Glutamatergic neuron (in vitro differentiated cells): ENCODE data around the gene JPH3. TPM values are rescaled to one million over a fixed set of nuclear protein-coding genes. Genes with fewer than 3 reads are reported as not detected.

Experiments used
- DNase-seq: peaks from one replicate; pipeline ENCODE4 v3.0.0; 2022
- H3K27ac Mint-ChIP-seq: one replicate; pipeline ENCODE4 v1.8.0; 2020; ENCODE audit warnings: mild to moderate bottlenecking, mixed read lengths, inconsistent platforms; ENCODE audit not compliant: unreplicated experiment
- H3K27me3 Mint-ChIP-seq: one replicate; pipeline ENCODE4 v1.8.0; 2020; ENCODE audit warnings: mild to moderate bottlenecking, moderate library complexity, mixed read lengths, inconsistent platforms; ENCODE audit not compliant: unreplicated experiment
- H3K36me3 Mint-ChIP-seq: one replicate; pipeline ENCODE4 v1.8.0; 2020; ENCODE audit warnings: mild to moderate bottlenecking, mixed read lengths, inconsistent platforms; ENCODE audit not compliant: unreplicated experiment
- H3K4me1 Mint-ChIP-seq: one replicate; pipeline ENCODE4 v1.8.0; 2020; ENCODE audit warnings: mild to moderate bottlenecking, low read depth, mixed read lengths, inconsistent platforms; ENCODE audit not compliant: unreplicated experiment
- H3K4me3 Mint-ChIP-seq: one replicate; pipeline ENCODE4 v1.8.0; 2020; ENCODE audit warnings: mild to moderate bottlenecking, mixed read lengths, inconsistent platforms; ENCODE audit not compliant: unreplicated experiment
- H3K9me3 Mint-ChIP-seq: one replicate; pipeline ENCODE4 v1.8.0; 2020; ENCODE audit warnings: mild to moderate bottlenecking, moderate library complexity, mixed read lengths, inconsistent platforms; ENCODE audit not compliant: unreplicated experiment
- CTCF ChIP-seq: fragments of 200-600 bp; sonication (generic); IDR thresholded peaks from one replicate; pipeline ENCODE4 v1.5.0; 2021; ENCODE audit not compliant: partially characterized antibody, unreplicated experiment
- total RNA-seq: library from RNA; stranded (reverse); fragmentation: NEBNext Ultra II Directional; extraction: Animal tissue kit (Norgen Biotek cat#: 25700); gene quantifications from one replicate; pipeline ENCODE4 v1.2.1, GENCODE V29; 2021; ENCODE audit not compliant: unreplicated experiment

The JPH3 gene
- total RNA-seq, 1 donor from 2014 or later: 10.5 TPM

DNA sequence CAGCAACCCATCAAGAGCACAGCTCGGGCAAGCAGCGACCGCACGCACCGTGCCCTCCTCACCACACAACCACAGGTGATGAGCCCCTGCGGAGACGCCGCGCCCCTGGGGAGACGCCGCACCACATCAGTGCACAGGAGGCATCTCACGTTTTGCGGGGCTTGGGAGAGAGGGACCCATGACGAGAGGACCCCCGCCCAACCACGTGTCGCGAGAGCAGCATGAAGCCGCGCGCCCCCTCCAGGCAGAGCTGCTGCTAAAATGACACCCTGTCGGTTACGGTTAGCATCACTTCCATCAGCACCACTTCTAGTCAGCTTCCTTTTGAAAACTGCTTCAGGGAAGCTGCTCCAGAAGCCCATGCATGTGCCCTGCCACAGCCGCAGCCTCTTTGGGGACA is 118.1 kb downstream of the JPH3 start:
- Mint-ChIP-seq H3K36me3 (peaks cover 21% of the 10 kb centered on the region), H3K27me3 (peaks cover 7% of the 10 kb centered on the region), H3K4me3 (no peak overlapping the region), H3K9me3 (peaks cover 25% of the 10 kb centered on the region), H3K4me1 (peaks cover 31% of the 10 kb centered on the region), H3K27ac (peak overlapping the region; percentile 84)
- no peak for TF ChIP-seq CTCF
- DNase-seq: peak; percentile 21

DNA sequence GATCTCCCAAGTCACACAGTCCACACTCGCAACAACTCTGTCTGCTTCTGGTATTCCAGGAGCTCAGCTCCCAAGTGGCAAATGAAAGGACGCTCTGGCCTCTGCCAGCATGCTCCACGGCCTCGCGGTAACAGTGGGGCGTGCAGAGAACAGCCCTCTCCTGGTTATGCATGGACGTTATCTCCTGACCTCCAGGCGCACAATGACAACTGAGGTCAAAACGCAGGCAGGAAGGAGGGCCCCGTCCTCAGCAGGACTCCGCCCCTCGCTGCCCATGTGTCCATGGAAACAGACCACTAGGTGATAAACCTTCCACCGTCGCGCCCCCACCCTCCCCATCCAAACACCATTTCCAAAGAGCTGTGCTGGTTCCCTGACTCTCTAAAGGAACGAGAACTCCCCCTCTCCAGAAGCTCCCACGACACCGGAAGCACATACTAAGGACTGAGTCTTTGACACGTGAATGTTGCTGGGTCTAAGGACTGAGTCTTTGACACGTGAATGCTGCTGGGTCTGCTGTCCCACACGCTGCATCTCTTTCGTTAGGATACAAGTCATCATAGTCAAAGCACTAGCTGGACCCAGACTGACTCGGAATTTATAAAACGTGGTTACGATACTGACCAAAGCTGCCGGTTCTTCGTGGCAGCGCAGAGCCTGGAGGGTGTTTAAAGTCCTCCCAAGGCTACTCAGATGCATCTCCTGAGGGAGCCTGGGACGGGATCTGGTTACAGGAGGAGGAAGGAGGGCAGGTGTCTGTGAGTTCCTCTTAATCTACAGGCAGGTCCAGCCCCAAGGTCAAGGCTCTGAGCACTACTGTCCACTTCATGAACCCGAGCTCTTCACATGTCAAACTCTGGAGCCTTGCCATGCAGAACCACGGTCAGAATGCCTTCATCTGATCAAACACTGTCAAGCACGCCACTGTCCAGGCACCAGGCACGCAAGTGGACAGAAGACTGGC is 119.6 kb downstream of the JPH3 start:
- Mint-ChIP-seq H3K27ac (peak overlapping the region; percentile 63), H3K4me3 (peak overlapping the region; percentile 51)

DNA sequence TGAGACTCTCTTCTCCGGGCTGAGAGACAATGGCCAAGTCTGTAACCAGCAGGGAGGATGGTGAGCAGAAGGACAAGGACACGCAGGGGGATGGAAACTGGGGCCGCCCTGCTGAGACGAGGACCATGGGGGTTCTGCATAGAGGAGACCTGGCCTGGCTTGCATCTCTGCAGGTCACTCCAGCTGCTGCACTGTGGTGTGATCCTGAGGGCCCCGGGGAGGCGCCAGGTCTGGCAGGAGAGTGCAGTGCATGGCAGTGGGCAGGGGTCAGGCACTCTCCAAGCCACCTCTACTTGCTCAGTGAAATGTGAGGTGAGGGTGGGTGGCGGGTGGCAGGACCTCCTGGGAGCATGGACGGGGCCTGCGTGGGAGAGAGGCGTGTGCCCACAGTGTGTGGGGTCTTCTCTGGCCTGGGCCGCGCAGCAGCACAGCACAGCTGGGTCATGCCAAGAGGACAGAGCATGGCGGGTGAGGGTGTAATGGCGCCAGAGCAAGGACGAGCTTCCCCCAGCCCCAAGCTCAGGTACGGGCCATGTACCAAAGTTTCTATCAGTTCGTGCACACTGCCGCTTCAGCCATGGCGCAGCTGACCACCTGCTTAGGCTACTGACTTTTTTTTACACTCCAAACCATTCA is 120.4 kb downstream of the JPH3 start:
- Mint-ChIP-seq H3K27ac (peak overlapping the region; percentile 80), H3K36me3 (peaks cover 21% of the 10 kb centered on the region), H3K4me1 (peaks cover 42% of the 10 kb centered on the region), H3K9me3 (peaks cover 30% of the 10 kb centered on the region), H3K27me3 (peaks cover 13% of the 10 kb centered on the region), H3K4me3 (peak overlapping the region; percentile 66)
- DNase-seq: no peak
- no peak for TF ChIP-seq CTCF

More for the DNA sequence above, 119.6 kb downstream of the JPH3 start:
- Mint-ChIP-seq H3K9me3 (peaks cover 28% of the 10 kb centered on the region), H3K4me1 (peaks cover 39% of the 10 kb centered on the region), H3K27me3 (peaks cover 12% of the 10 kb centered on the region), H3K36me3 (peaks cover 21% of the 10 kb centered on the region)
- DNase-seq: no peak
- no peak for TF ChIP-seq CTCF

GRCh38 chr16:87723226-87723623 is 120.9 kb downstream of the JPH3 start:
- no peak for TF ChIP-seq CTCF
- Mint-ChIP-seq H3K36me3 (peaks cover 21% of the 10 kb centered on the region), H3K9me3 (peaks cover 30% of the 10 kb centered on the region), H3K27ac (peak overlapping the region; percentile 80), H3K4me1 (peaks cover 42% of the 10 kb centered on the region), H3K4me3 (peak overlapping the region; percentile 66), H3K27me3 (peaks cover 13% of the 10 kb centered on the region)
- peak; percentile 78 for DNase-seq
